CD4-positive, alpha-beta T cell treated with Interleukin-21 for 1 hour (primary cell): Measurements from ENCODE around the gene SDC1.

Source experiments
- DNase-seq: peaks from one replicate; pipeline ENCODE4 v3.0.0-alpha.2; 2020

SDC1 gene

GRCh38 chr2:20180676-20181648, 44.0 kb downstream of the SDC1 start:
- DNase-seq, result no peak

GRCh38 chr2:20179755-20180594, 45.0 kb downstream of the SDC1 start:
- DNase-seq, result no peak

- no peak for DNase-seq
Observed at GRCh38 chr2:20179466-20179754, 45.5 kb downstream of the SDC1 start.

- no peak for DNase-seq
Observed at GRCh38 chr2:20178666-20179465, 46.1 kb downstream of the SDC1 start.

GRCh38 chr2:20178249-20178607, 46.7 kb downstream of the SDC1 start:
- no peak for DNase-seq

- no peak for DNase-seq
Observed at GRCh38 chr2:20177556-20178248, 47.2 kb downstream of the SDC1 start.

GRCh38 chr2:20176760-20177159, 48.2 kb downstream of the SDC1 start:
- DNase-seq, result no peak

- DNase-seq, result no peak
Observed at GRCh38 chr2:20175931-20176330, 49.0 kb downstream of the SDC1 start.

- no peak for DNase-seq
Observed at GRCh38 chr2:20175267-20175666, 49.7 kb downstream of the SDC1 start.

GRCh38 chr2:20174410-20174809, 50.5 kb downstream of the SDC1 start:
- DNase-seq, result no peak

GRCh38 chr2:20173496-20174402, 51.2 kb downstream of the SDC1 start:
- no peak for DNase-seq

- no peak for DNase-seq
Observed at GRCh38 chr2:20173064-20173463, 51.9 kb downstream of the SDC1 start.

- no peak for DNase-seq
Observed at GRCh38 chr2:20172273-20173055, 52.5 kb downstream of the SDC1 start.

- no peak for DNase-seq
Observed at GRCh38 chr2:20171445-20171977, 53.4 kb downstream of the SDC1 start.

- DNase-seq, result no peak
Observed at GRCh38 chr2:20170704-20171250, 54.2 kb downstream of the SDC1 start.

GRCh38 chr2:20169796-20170703, 54.9 kb downstream of the SDC1 start:
- DNase-seq, result no peak

- DNase-seq, result no peak
Observed at GRCh38 chr2:20168727-20169696, 55.9 kb downstream of the SDC1 start.
